Tibial artery (tissue), 4 donors: ENCODE results near the gene SH3BGRL.
"Not testable (repeated sequence)": the region's sequence is repeated elsewhere in the genome, so short reads cannot be mapped to it uniquely, and the experiment has no call there.

Experiments
- DNase-seq, 2 donors: peaks; one replicate each; pipeline ENCODE4 v3.0.0-alpha.2; 2019
- H3K27ac ChIP-seq, 2 donors: fragments of 200-600 bp; sonication (generic) in 1 of 2; 1 replicate in 1 of 2; 2 replicates in 1 of 2; pipeline ENCODE4 v1.5.1; 2018 to 2019; ENCODE audit warnings: mild to moderate bottlenecking in 1 of 2
- H3K27me3 ChIP-seq, 2 donors: fragments of 200-600 bp; sonication (generic) in 1 of 2; one replicate each; pipeline versions ENCODE4 v1.5.1 to v1.6.0; 2016 to 2019
- H3K36me3 ChIP-seq, 3 donors: fragments of 200-600 bp; sonication (generic) in 2 of 3; one replicate each; pipeline ENCODE4 v1.5.1; 2016 to 2019; ENCODE audit warnings: mild to moderate bottlenecking in 2 of 3
- H3K4me1 ChIP-seq, 4 donors: fragments of 200-600 bp; sonication (generic) in 2 of 4; 1 replicate in 3 of 4; 2 replicates in 1 of 4; pipeline ENCODE4 v1.5.1; 2016 to 2019
- H3K4me3 ChIP-seq, 2 donors: fragments of 200-600 bp; sonication (generic) in 1 of 2; 1 replicate in 1 of 2; 2 replicates in 1 of 2; pipeline ENCODE4 v1.5.1; 2018 to 2019; ENCODE audit warnings: mild to moderate bottlenecking in 2 of 2
- H3K9me3 ChIP-seq, 3 donors: fragments of 200-600 bp; sonication (generic) in 1 of 3; one replicate each; pipeline ENCODE4 v1.5.1; 2016 to 2019
- intact Hi-C: fragments of 100-400 bp; cut with DNase I; formaldehyde crosslinking; loops from one replicate; pipeline ENCODE4 v1.15.0; 2023; ENCODE audit warnings: low total_unique reads
- TF ChIP-seq, protein P1 (sequence below), 2 experiments: fragments of 200-600 bp in 1 of 2; fragments of 450-650 bp in 1 of 2; IDR thresholded peaks; one replicate each; pipeline ENCODE4 v1.5.1; 2017 to 2019; ENCODE audit warnings: antibody characterized with exemption in 2 of 2, mild to moderate bottlenecking in 1 of 2, moderate library complexity in 1 of 2

The SH3BGRL gene

DNA sequence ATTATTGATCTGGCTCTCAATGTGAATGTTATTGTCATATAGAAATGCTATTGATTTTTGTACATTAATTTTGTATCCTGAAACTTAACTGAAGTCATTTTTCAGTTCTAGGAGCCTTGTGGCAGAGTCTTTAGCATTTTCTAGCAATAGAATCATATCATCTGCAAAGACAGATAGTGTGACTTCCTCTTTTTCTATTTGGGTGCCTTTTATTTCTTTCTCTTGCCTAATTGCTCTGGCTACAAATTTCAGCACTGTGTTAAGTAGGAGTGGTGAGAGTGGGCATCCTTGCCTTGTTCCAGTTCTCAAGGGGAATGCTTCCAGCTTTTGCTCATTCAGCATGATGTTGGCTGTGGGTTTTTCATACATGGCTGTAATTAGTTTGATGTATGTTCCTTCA, 102.7 kb downstream of the SH3BGRL start:
- DNase-seq = no peak
- Histone ChIP-seq H3K27ac (no peak overlapping the region), H3K36me3 (no peaks in the 10 kb centered on the region), H3K4me3 (no peak overlapping the region), H3K4me1 (peaks cover 0 to 4% (median 0%) of the 10 kb centered on the region in 4 donors), H3K9me3 (no peaks in the 10 kb centered on the region), H3K27me3 (no peaks in the 10 kb centered on the region)
- TF ChIP-seq, protein P1, sequence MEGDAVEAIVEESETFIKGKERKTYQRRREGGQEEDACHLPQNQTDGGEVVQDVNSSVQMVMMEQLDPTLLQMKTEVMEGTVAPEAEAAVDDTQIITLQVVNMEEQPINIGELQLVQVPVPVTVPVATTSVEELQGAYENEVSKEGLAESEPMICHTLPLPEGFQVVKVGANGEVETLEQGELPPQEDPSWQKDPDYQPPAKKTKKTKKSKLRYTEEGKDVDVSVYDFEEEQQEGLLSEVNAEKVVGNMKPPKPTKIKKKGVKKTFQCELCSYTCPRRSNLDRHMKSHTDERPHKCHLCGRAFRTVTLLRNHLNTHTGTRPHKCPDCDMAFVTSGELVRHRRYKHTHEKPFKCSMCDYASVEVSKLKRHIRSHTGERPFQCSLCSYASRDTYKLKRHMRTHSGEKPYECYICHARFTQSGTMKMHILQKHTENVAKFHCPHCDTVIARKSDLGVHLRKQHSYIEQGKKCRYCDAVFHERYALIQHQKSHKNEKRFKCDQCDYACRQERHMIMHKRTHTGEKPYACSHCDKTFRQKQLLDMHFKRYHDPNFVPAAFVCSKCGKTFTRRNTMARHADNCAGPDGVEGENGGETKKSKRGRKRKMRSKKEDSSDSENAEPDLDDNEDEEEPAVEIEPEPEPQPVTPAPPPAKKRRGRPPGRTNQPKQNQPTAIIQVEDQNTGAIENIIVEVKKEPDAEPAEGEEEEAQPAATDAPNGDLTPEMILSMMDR (IDR thresholded peaks at IDR 0.05) = no peak
- intact Hi-C loops = no loop called here

DNA sequence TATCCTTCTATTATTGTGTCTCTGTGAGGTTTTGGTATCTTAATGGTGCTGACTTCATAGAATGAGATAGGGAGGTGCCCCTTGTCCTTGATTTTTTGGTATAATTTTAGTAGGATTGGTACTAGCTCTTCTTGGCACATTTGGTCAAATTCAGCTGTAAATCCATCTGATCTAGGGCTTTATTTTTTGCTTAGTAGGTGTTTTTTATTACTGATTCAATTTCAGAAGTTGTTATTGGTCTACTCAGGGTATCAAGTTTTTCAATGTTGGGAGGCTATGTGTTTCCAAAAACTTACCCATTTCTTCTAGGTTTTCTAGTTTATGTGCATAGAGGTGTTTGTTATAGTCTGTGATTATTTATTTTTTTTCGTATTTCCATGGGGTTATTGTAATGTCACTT, 103.3 kb downstream of the SH3BGRL start:
- TF ChIP-seq, protein P1 (IDR thresholded peaks at IDR 0.05) = no peak
- no peaks in the 10 kb centered on the region for H3K36me3 ChIP-seq
- H3K9me3 ChIP-seq = no peaks in the 10 kb centered on the region

DNA sequence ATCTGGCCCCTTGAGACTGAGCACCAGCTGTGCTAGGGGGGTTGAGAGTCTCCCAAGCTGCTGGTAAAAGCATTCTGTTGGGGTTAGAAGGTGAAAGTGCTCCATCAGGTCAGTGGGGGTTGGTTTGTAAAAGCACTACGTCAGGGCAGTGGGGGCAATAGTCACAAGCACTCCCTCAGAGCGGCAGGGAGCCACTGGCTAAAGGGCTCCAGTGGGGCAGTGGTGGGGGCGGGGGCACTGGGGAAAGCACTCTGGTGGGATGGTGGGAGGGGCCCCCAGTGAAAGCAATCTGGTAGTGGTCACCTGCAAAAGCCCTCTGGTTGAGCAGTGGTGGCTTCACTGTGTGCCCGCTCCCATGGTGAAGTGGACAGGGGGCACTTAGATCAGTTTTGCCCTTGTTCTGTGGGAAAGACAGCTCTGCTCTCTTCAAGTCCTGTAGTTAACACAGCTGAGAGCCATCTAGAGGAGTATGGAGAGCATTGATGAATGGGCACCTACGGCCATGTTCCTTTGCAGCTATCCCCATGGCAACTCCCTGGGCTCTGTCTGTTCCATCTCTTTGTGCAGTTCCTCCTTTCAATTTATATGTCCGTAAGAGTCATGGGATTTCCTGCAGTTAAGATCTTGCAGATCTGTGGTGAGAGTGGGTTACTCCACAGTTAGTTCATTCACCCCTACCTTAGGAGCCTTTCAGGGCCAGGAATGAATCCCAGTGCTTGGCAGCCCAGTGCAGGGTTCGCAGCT, 106.4 kb downstream of the SH3BGRL start:
- TF ChIP-seq, protein P1 (IDR thresholded peaks at IDR 0.05) = no peak

More for the DNA sequence above, 103.3 kb downstream of the SH3BGRL start:
- H3K4me1 ChIP-seq = peaks cover 0 to 4% (median 0%) of the 10 kb centered on the region in 4 donors
- no peak overlapping the region for H3K27ac ChIP-seq
- no peak for DNase-seq
- H3K4me3 ChIP-seq = no peak overlapping the region
- intact Hi-C loops = no loop called here
- no peaks in the 10 kb centered on the region for H3K27me3 ChIP-seq

DNA sequence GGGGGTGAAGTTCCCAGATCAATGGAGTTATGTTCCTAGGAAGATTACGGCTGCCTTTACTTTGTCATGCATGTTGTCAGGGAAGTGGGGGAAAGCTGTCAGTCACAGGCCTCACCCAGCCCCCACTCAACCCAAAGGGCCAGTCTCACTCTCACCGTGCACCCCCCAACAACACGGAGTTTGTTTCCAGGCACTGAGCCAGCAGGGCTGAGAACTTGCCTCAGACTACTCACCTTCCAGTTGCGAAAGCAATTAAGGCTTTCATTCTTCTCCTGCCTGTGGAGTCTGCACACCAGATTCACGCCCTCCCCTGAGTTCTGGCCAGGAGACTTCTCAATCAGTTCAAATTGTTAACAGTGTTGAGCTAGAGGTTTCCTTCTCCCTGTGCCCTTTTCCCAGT, 114.3 kb downstream of the SH3BGRL start:
- Histone ChIP-seq H3K36me3 (no peaks in the 10 kb centered on the region), H3K27me3 (no peaks in the 10 kb centered on the region), H3K27ac (no peak overlapping the region), H3K9me3 (peaks cover 0 to 4% (median 0%) of the 10 kb centered on the region in 3 donors), H3K4me1 (peaks cover 0 to 9% (median 0%) of the 10 kb centered on the region in 4 donors), H3K4me3 (no peak overlapping the region)
- intact Hi-C loops = no loop called here
- TF ChIP-seq, protein P1 (IDR thresholded peaks at IDR 0.05) = no peak
- no peak for DNase-seq

More for the DNA sequence above, 106.4 kb downstream of the SH3BGRL start:
- H3K27ac ChIP-seq = no peak overlapping the region
- no peak for DNase-seq
- no peaks in the 10 kb centered on the region for H3K4me1 ChIP-seq
- H3K9me3 ChIP-seq = peaks cover 0 to 4% (median 0%) of the 10 kb centered on the region in 3 donors
- no peaks in the 10 kb centered on the region for H3K27me3 ChIP-seq
- no peak overlapping the region for H3K4me3 ChIP-seq
- no peaks in the 10 kb centered on the region for H3K36me3 ChIP-seq
- intact Hi-C loops = no loop called here

DNA sequence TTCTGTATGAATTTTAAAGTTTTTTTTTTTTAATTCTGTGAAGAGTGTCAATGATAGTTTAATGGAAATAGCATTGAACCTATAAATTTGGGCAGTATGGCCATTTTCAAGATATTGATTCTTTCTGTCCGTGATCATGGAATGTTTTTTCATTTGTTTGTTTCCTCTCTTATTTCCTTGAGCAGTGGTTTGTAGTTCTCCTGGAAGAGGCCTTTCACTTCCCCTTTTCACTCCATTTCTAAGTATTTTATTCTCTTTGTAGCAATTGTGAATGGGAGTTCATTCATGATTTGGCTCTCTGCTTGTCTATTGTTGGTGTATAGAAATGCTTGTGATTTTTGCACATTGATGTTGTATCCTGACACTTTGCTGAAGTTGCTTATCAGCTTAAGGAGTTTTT, 129.8 kb downstream of the SH3BGRL start:
- DNase-seq, intact Hi-C loops, H3K27me3 ChIP-seq, H3K36me3 ChIP-seq, H3K27ac ChIP-seq, H3K4me3 ChIP-seq, H3K9me3 ChIP-seq: not testable (repeated sequence)
- H3K4me1 ChIP-seq = peaks cover 0 to 22% (median 0%) of the 10 kb centered on the region in 4 donors

DNA sequence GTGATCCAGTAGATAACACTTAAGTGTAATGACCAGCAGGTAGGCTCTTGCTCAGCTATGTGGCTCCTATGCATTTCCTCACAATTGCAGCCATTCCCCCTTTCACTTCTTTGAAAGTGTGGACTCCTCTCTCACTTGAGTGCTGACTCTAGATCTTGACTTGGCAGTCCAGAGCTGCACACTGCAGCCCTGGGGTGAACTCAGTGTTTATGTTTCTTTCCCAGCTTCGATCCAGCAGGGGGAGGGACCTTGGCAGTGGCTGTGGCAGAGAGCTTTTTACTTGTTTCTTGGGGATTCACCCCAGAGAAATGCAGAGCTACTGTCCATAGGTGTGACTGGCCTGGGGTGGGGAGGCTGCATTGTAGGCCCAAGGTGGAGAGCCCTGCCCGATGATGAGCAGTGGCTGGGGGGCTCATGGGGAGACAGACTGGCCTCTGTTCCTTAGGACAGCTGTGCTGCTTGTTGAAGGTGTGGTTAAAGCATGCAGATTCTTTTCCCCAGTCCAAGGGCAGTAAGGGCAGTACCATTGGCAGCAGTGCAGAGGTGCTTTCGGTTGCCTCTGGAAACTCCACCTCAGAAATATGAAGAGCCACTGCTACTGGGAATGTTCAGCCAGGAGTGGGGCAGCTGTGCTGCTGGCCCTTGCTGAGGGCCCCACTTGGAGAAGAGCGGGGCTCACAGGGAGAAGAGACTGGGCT, 134.7 kb downstream of the SH3BGRL start:
- Histone ChIP-seq H3K4me3 (no peak overlapping the region), H3K36me3 (no peaks in the 10 kb centered on the region), H3K27me3 (no peaks in the 10 kb centered on the region), H3K4me1 (peaks cover 0 to 32% (median 0%) of the 10 kb centered on the region in 4 donors), H3K9me3 (no peaks in the 10 kb centered on the region), H3K27ac (no peak overlapping the region)
- intact Hi-C loops = no loop called here
- DNase-seq = no peak
- TF ChIP-seq, protein P1 (IDR thresholded peaks at IDR 0.05) = no peak
